Smooth muscle cell (in vitro differentiated cells): ENCODE results near the gene CSNK2B. TPM values are rescaled to one million over a fixed set of nuclear protein-coding genes. Genes with fewer than 3 reads are reported as not detected.
A peak's percentile ranks its signal among the peaks of the same experiment; 100 is the strongest.

Experiments
- DNase-seq: peaks from one replicate; lab custom pipeline; 2025; ENCODE audit not compliant: unreplicated experiment; lab: John Stamatoyannopoulos, UW
- H2AFZ ChIP-seq: fragments of 200-600 bp; sonication (generic); 2 replicates; pipeline ENCODE4 v1.6.0; 2016; ENCODE audit warnings: antibody characterized with exemption, low read depth, mild to moderate bottlenecking
- H3F3A ChIP-seq: fragments of 200-600 bp; sonication (generic); 2 replicates; pipeline ENCODE4 v1.6.0; 2017; ENCODE audit warnings: antibody characterized with exemption, low read depth
- H3K27ac ChIP-seq: fragments of 200-600 bp; sonication (generic); 2 replicates; pipeline ENCODE4 v1.5.1; 2016; ENCODE audit warnings: low read depth, mild to moderate bottlenecking
- H3K27me3 ChIP-seq: fragments of 200-600 bp; sonication (generic); 2 replicates; pipeline ENCODE4 v1.6.1; 2016; ENCODE audit warnings: low read depth, mild to moderate bottlenecking
- H3K36me3 ChIP-seq: fragments of 200-600 bp; sonication (generic); 2 replicates; pipeline ENCODE4 v1.5.1; 2016; ENCODE audit warnings: low read depth
- H3K4me1 ChIP-seq: fragments of 200-600 bp; sonication (generic); 2 replicates; pipeline ENCODE4 v1.5.1; 2016; ENCODE audit warnings: low read depth
- H3K4me2 ChIP-seq: fragments of 200-600 bp; sonication (generic); 2 replicates; pipeline ENCODE4 v1.6.0; 2016; ENCODE audit warnings: mild to moderate bottlenecking
- H3K4me3 ChIP-seq: fragments of 200-600 bp; sonication (generic); 2 replicates; pipeline ENCODE4 v1.5.1; 2016; ENCODE audit warnings: mild to moderate bottlenecking
- H3K79me2 ChIP-seq: fragments of 200-600 bp; sonication (generic); 2 replicates; pipeline ENCODE4 v1.6.0; 2016; ENCODE audit warnings: low read depth, mild to moderate bottlenecking
- H3K9ac ChIP-seq: fragments of 200-600 bp; sonication (generic); 2 replicates; pipeline ENCODE4 v1.6.0; 2016; ENCODE audit warnings: low read depth
- H3K9me3 ChIP-seq: fragments of 200-600 bp; sonication (generic); replicated peaks from 2 replicates; pipeline ENCODE4 v1.5.1; 2016; ENCODE audit warnings: low read depth
- H4K20me1 ChIP-seq: fragments of 200-600 bp; sonication (generic); 2 replicates; pipeline ENCODE4 v1.6.0; 2016; ENCODE audit warnings: low read depth
- WGBS: methylation state at CpG from one replicate; pipeline ENCODE4 v1.1.7; 2016; ENCODE audit warnings: low lambda C conversion rate; 5-methylcytosine and 5-hydroxymethylcytosine counted together
- microRNA-seq: library from miRNA; unstranded; fragments of <30 nt; microRNA quantifications from one replicate; pipeline ENCODE4, GENCODE V29; 2016; ENCODE audit warnings: borderline number of aligned reads
- polyA plus RNA-seq: library from polyadenylated mRNA; unstranded; fragments of >200 nt; fragmentation: Nextera tagmentation; extraction: Ambion mirVana; gene quantifications from 2 replicates; pipeline ENCODE4 v1.2.1, GENCODE V29; 2016
- small RNA-seq: library from RNA; depleted of rRNA; stranded (forward); fragments of <200 nt; gene quantifications from one replicate; pipeline ENCODE3, GENCODE V24; 2014
- total RNA-seq: library from RNA; depleted of rRNA; stranded (reverse); fragments of >200 nt; gene quantifications from 2 replicates; pipeline ENCODE4 v1.2.3, GENCODE V29; 2014
- TF ChIP-seq, protein P1 (sequence below): fragments of 200-600 bp; sonication (generic); IDR thresholded peaks from 2 replicates; pipeline ENCODE4 v1.5.1; 2017; ENCODE audit warnings: borderline replicate concordance, mild to moderate bottlenecking, antibody characterized with exemption; ENCODE audit not compliant: insufficient read depth, poor library complexity, severe bottlenecking

Gene CSNK2B
- total and polyA plus RNA-seq, 2 experiments from 2014 or later = 195 to 313 TPM

DNA sequence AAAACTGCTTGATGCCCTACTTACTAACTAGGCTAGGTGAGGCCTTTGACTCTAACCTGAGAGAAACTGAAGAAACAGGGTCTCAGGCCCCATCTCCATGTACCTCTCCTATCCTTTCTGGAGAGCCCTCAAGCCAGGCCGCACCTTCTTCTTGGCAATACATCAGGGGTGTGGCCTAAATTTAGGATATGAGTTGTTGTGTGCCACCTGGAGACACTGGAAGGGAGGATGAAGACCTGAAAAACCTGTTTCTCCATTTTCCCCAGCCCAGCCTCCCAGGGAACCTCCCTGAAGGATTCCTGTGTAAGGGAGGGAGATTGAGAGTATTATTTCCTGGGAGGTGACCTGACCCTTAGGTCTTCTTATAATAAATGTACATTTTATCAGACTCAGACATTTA lies 52.4 kb downstream of the CSNK2B start:
- Histone ChIP-seq H3K27ac (peak overlapping the region; percentile 37), H3K79me2 (no peaks in the 10 kb centered on the region), H3F3A (no peaks in the 10 kb centered on the region), H3K9me3 (no peaks in the 10 kb centered on the region), H3K27me3 (no peaks in the 10 kb centered on the region), H4K20me1 (no peaks in the 10 kb centered on the region), H3K4me3 (no peak overlapping the region), H3K4me1 (peaks cover 18% of the 10 kb centered on the region), H2AFZ (no peak overlapping the region), H3K36me3 (no peaks in the 10 kb centered on the region), H3K9ac (no peak overlapping the region), H3K4me2 (no peak overlapping the region)
- no peak for DNase-seq
- WGBS = 93% methylated on average over 1 of the region's 1 CpG
- TF ChIP-seq, protein P1, sequence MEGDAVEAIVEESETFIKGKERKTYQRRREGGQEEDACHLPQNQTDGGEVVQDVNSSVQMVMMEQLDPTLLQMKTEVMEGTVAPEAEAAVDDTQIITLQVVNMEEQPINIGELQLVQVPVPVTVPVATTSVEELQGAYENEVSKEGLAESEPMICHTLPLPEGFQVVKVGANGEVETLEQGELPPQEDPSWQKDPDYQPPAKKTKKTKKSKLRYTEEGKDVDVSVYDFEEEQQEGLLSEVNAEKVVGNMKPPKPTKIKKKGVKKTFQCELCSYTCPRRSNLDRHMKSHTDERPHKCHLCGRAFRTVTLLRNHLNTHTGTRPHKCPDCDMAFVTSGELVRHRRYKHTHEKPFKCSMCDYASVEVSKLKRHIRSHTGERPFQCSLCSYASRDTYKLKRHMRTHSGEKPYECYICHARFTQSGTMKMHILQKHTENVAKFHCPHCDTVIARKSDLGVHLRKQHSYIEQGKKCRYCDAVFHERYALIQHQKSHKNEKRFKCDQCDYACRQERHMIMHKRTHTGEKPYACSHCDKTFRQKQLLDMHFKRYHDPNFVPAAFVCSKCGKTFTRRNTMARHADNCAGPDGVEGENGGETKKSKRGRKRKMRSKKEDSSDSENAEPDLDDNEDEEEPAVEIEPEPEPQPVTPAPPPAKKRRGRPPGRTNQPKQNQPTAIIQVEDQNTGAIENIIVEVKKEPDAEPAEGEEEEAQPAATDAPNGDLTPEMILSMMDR = no peak

DNA sequence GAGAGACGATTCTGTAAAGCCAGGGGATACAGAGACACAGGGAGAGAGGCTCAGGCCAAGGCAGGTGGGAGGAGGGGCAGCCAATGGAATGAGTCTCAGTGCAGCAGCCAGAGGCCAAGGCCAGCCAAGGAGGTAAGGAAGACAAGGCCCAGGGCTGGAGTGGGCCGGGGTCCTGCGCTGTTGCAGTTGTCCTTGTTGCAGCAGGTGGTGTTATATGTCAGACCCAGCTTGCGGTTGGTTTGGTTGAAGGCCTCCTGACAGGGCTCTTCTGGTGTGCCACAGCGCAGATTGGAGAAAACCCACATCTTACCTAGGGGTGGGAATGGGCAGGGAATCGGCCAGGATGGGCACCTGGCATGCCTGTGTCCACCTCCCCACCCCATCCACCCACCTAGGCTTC lies 53.1 kb downstream of the CSNK2B start:
- H3K9me3 ChIP-seq = no peaks in the 10 kb centered on the region
- no peaks in the 10 kb centered on the region for H3K36me3 ChIP-seq
- H3K79me2 ChIP-seq = no peaks in the 10 kb centered on the region
- H3K4me3 ChIP-seq = no peak overlapping the region
- TF ChIP-seq, protein P1 = no peak
- no peak overlapping the region for H3K4me2 ChIP-seq
- peaks cover 11% of the 10 kb centered on the region for H3K4me1 ChIP-seq
- H3F3A ChIP-seq = no peaks in the 10 kb centered on the region
- H3K9ac ChIP-seq = no peak overlapping the region
- no peak for DNase-seq
- H3K27ac ChIP-seq = peak overlapping the region; percentile 37
- no peak overlapping the region for H2AFZ ChIP-seq
- no peaks in the 10 kb centered on the region for H4K20me1 ChIP-seq
- WGBS = 94% methylated on average over 6 of the region's 6 CpGs
- H3K27me3 ChIP-seq = no peaks in the 10 kb centered on the region

Small RNA genes within 50 kb of the gene (microRNA-seq; reads per million reads assigned to microRNA genes)
- 4.7 reads per million for gene MIR4646
- gene MIR6832 = 2.3 reads per million

Small RNA genes within 50 kb of the gene (small RNA-seq; reads per million reads assigned to genes)
- gene LY6G6D (not detected), gene MIR4646 (not detected), gene MIR6832 (not detected), gene RF00019 (not detected), gene SNORA38 (25.0 reads per million, percentile 91 among the genes with 10 or more reads in this experiment)

Other genes starting within 250 kb of the CSNK2B start
Only the 30 nearest of the 37 such genes appear.
- not detected in 2 replicates for gene MCCD1, start 137.1 kb upstream of the CSNK2B start, total RNA-seq
- not detected in 2 replicates for gene MCCD1, start 137.1 kb upstream of the CSNK2B start, polyA plus RNA-seq
- gene DDX39B, start 124.1 kb upstream of the CSNK2B start, total RNA-seq = 137 and 153 TPM in 2 replicates
- 117 and 146 TPM in 2 replicates for gene DDX39B, start 124.1 kb upstream of the CSNK2B start, polyA plus RNA-seq
- gene ATP6V1G2, start 119.5 kb upstream of the CSNK2B start, total RNA-seq = 0.90 and 1.0 TPM in 2 replicates
- 2.3 and 2.4 TPM in 2 replicates for gene ATP6V1G2, start 119.5 kb upstream of the CSNK2B start, polyA plus RNA-seq
- 8.1 and 28.2 TPM in 2 replicates for gene NFKBIL1, start 118.5 kb upstream of the CSNK2B start, total RNA-seq
- 23.5 and 25.9 TPM in 2 replicates for gene NFKBIL1, start 118.5 kb upstream of the CSNK2B start, polyA plus RNA-seq
- 1.8 TPM in 1 of 2 replicates, not detected in the other for gene LTA, start 93.8 kb upstream of the CSNK2B start, total RNA-seq
- 0.74 TPM in 1 of 2 replicates, not detected in the other for gene LTA, start 93.8 kb upstream of the CSNK2B start, polyA plus RNA-seq
- gene TNF, start 90.5 kb upstream of the CSNK2B start, total RNA-seq = 0.94 and 3.0 TPM in 2 replicates
- gene TNF, start 90.5 kb upstream of the CSNK2B start, polyA plus RNA-seq = 1.5 and 2.4 TPM in 2 replicates
- gene LTB, start 83.7 kb upstream of the CSNK2B start, total RNA-seq = 1.5 TPM in 1 of 2 replicates, not detected in the other
- gene LTB, start 83.7 kb upstream of the CSNK2B start, polyA plus RNA-seq = 0.75 and 6.3 TPM in 2 replicates
- gene LST1, start 79.8 kb upstream of the CSNK2B start, total RNA-seq = not detected in 2 replicates
- gene LST1, start 79.8 kb upstream of the CSNK2B start, polyA plus RNA-seq = 1.4 and 1.7 TPM in 2 replicates
- not detected in 2 replicates for gene NCR3, start 73.1 kb upstream of the CSNK2B start, total RNA-seq
- 0.22 and 0.48 TPM in 2 replicates for gene NCR3, start 73.1 kb upstream of the CSNK2B start, polyA plus RNA-seq
- gene AIF1, start 50.8 kb upstream of the CSNK2B start, total RNA-seq = not detected in 2 replicates
- gene AIF1, start 50.8 kb upstream of the CSNK2B start, polyA plus RNA-seq = not detected in 2 replicates
- gene PRRC2A, start 45.4 kb upstream of the CSNK2B start, total RNA-seq = 44.7 and 47.6 TPM in 2 replicates
- 58.0 and 75.3 TPM in 2 replicates for gene PRRC2A, start 45.4 kb upstream of the CSNK2B start, polyA plus RNA-seq
- 75.9 and 123 TPM in 2 replicates for gene BAG6, start 13.4 kb upstream of the CSNK2B start, total RNA-seq
- 74.8 and 85.8 TPM in 2 replicates for gene BAG6, start 13.4 kb upstream of the CSNK2B start, polyA plus RNA-seq
- 2.3 and 2.7 TPM in 2 replicates for gene APOM, start 10.2 kb upstream of the CSNK2B start, total RNA-seq
- gene APOM, start 10.2 kb upstream of the CSNK2B start, polyA plus RNA-seq = 1.1 and 2.7 TPM in 2 replicates
- gene C6orf47, start 5.3 kb upstream of the CSNK2B start, total RNA-seq = 7.1 and 8.9 TPM in 2 replicates
- 15.5 and 20.1 TPM in 2 replicates for gene C6orf47, start 5.3 kb upstream of the CSNK2B start, polyA plus RNA-seq
- 12.5 and 17.2 TPM in 2 replicates for gene GPANK1, start 1.1 kb upstream of the CSNK2B start, total RNA-seq
- gene GPANK1, start 1.1 kb upstream of the CSNK2B start, polyA plus RNA-seq = 19.6 and 20.1 TPM in 2 replicates
- gene LY6G5B, start 3.9 kb downstream of the CSNK2B start, total RNA-seq = 1.5 and 7.5 TPM in 2 replicates
- 5.6 and 16.2 TPM in 2 replicates for gene LY6G5B, start 3.9 kb downstream of the CSNK2B start, polyA plus RNA-seq
- gene LY6G5C, start 15.0 kb downstream of the CSNK2B start, total RNA-seq = 0.18 and 0.67 TPM in 2 replicates
- 3.8 and 5.2 TPM in 2 replicates for gene LY6G5C, start 15.0 kb downstream of the CSNK2B start, polyA plus RNA-seq
- gene ABHD16A, start 37.2 kb downstream of the CSNK2B start, total RNA-seq = 24.9 and 32.8 TPM in 2 replicates
- 39.9 and 40.5 TPM in 2 replicates for gene ABHD16A, start 37.2 kb downstream of the CSNK2B start, polyA plus RNA-seq
- not detected in 2 replicates for gene LY6G6F, start 40.8 kb downstream of the CSNK2B start, total RNA-seq
- gene LY6G6F, start 40.8 kb downstream of the CSNK2B start, polyA plus RNA-seq = not detected in 2 replicates
- not detected in 2 replicates for gene LY6G6D, start 49.3 kb downstream of the CSNK2B start, total RNA-seq
- not detected in 2 replicates for gene LY6G6D, start 49.3 kb downstream of the CSNK2B start, polyA plus RNA-seq
- 3.8 and 5.2 TPM in 2 replicates for gene LY6G6C, start 55.7 kb downstream of the CSNK2B start, total RNA-seq
- 3.9 and 7.2 TPM in 2 replicates for gene LY6G6C, start 55.7 kb downstream of the CSNK2B start, polyA plus RNA-seq
- 0.09 TPM in 1 of 2 replicates, not detected in the other for gene MPIG6B, start 57.3 kb downstream of the CSNK2B start, total RNA-seq
- 1.1 TPM in 1 of 2 replicates, not detected in the other for gene MPIG6B, start 57.3 kb downstream of the CSNK2B start, polyA plus RNA-seq
- gene DDAH2, start 63.2 kb downstream of the CSNK2B start, total RNA-seq = 62.9 and 104 TPM in 2 replicates
- 122 and 134 TPM in 2 replicates for gene DDAH2, start 63.2 kb downstream of the CSNK2B start, polyA plus RNA-seq
- gene CLIC1, start 70.5 kb downstream of the CSNK2B start, total RNA-seq = 373 and 417 TPM in 2 replicates
- 610 and 628 TPM in 2 replicates for gene CLIC1, start 70.5 kb downstream of the CSNK2B start, polyA plus RNA-seq
- 10.6 and 15.4 TPM in 2 replicates for gene MSH5, start 73.9 kb downstream of the CSNK2B start, total RNA-seq
- 4.7 and 10.5 TPM in 2 replicates for gene MSH5, start 73.9 kb downstream of the CSNK2B start, polyA plus RNA-seq
- not detected in 2 replicates for gene SAPCD1, start 96.6 kb downstream of the CSNK2B start, total RNA-seq
- gene SAPCD1, start 96.6 kb downstream of the CSNK2B start, polyA plus RNA-seq = 1.4 and 1.8 TPM in 2 replicates
- 0.22 and 0.58 TPM in 2 replicates for gene VWA7, start 111.2 kb downstream of the CSNK2B start, total RNA-seq
- gene VWA7, start 111.2 kb downstream of the CSNK2B start, polyA plus RNA-seq = 0.08 and 0.28 TPM in 2 replicates
- 31.9 and 60.8 TPM in 2 replicates for gene VARS1, start 129.7 kb downstream of the CSNK2B start, total RNA-seq
- gene VARS1, start 129.7 kb downstream of the CSNK2B start, polyA plus RNA-seq = 76.9 and 80.8 TPM in 2 replicates
- 62.0 and 91.2 TPM in 2 replicates for gene LSM2, start 140.9 kb downstream of the CSNK2B start, total RNA-seq
- 73.6 and 81.6 TPM in 2 replicates for gene LSM2, start 140.9 kb downstream of the CSNK2B start, polyA plus RNA-seq
- 0.63 and 0.94 TPM in 2 replicates for gene HSPA1L, start 149.2 kb downstream of the CSNK2B start, total RNA-seq
- 0.19 and 1.0 TPM in 2 replicates for gene HSPA1L, start 149.2 kb downstream of the CSNK2B start, polyA plus RNA-seq